Ishikawa (cell line): Measurements from ENCODE around the gene OGA.

Experiments
- CEBPB ChIP-seq: IDR thresholded peaks from 2 replicates; pipeline ENCODE4 v1.6.1; 2012
- CREB1 ChIP-seq: IDR thresholded peaks from 2 replicates; pipeline ENCODE4 v1.6.1; 2012; ENCODE audit warnings: low read depth
- EGR1 ChIP-seq: IDR thresholded peaks from 2 replicates; pipeline ENCODE4 v1.6.1; 2012
- EP300 ChIP-seq: IDR thresholded peaks from 2 replicates; pipeline ENCODE4 v1.6.1; 2012; ENCODE audit warnings: borderline replicate concordance
- FOXM1 ChIP-seq: IDR thresholded peaks from 2 replicates; pipeline ENCODE4 v1.6.1; 2012; ENCODE audit warnings: low read depth, borderline replicate concordance
- NFIC ChIP-seq: IDR thresholded peaks from 2 replicates; pipeline ENCODE4 v1.6.1; 2012
- RAD21 ChIP-seq: IDR thresholded peaks from 2 replicates; pipeline ENCODE4 v1.6.1; 2012; ENCODE audit warnings: low read depth
- REST ChIP-seq: IDR thresholded peaks from 2 replicates; pipeline ENCODE4 v1.6.1; 2012; ENCODE audit warnings: low read depth, mild to moderate bottlenecking
- TAF1 ChIP-seq: IDR thresholded peaks from 2 replicates; pipeline ENCODE4 v1.6.1; 2012; ENCODE audit warnings: low read depth, mild to moderate bottlenecking
- TCF12 ChIP-seq: IDR thresholded peaks from 2 replicates; pipeline ENCODE4 v1.6.1; 2012; ENCODE audit warnings: low read depth
- TEAD4 ChIP-seq: IDR thresholded peaks from 2 replicates; pipeline ENCODE4 v1.6.1; 2012
- YY1 ChIP-seq: IDR thresholded peaks from 2 replicates; pipeline ENCODE4 v1.6.1; 2012; ENCODE audit warnings: low read depth
- ZBTB7A ChIP-seq: IDR thresholded peaks from 2 replicates; pipeline ENCODE4 v1.6.1; 2012; ENCODE audit warnings: low read depth
- TF ChIP-seq, protein P1 (sequence below): IDR thresholded peaks from 2 replicates; pipeline ENCODE4 v1.6.1; 2012
- TF ChIP-seq, protein P2 (sequence below): IDR thresholded peaks from 2 replicates; pipeline ENCODE4 v1.6.1; 2012

OGA gene

GRCh38 chr10:101818119-101818871 lies at the start of gene OGA:
Gene OGA, minus strand, starts transcription at chr10:101818444. Its CDS starts 422 bp downstream, at chr10:101818022.
- TF ChIP-seq TEAD4 (peak; percentile 38), FOXM1 (peak; percentile 67; the same call in 1 of the 2 replicates), ZBTB7A (0 out of 2 replicates have a peak, but pooled peaks have one; percentile 3), EP300 (peak; percentile 70), REST (no peak), EGR1 (no peak), RAD21 (no peak), YY1 (peak; percentile 32), CREB1 (peak; percentile 35; the same call in 1 of the 2 replicates), TAF1 (peak; percentile 99), CEBPB (peak; percentile 42; the same call in 1 of the 2 replicates), TCF12 (peak; percentile 69), NFIC (no peak; the same call in 1 of the 2 replicates)
- TF ChIP-seq, protein P1, sequence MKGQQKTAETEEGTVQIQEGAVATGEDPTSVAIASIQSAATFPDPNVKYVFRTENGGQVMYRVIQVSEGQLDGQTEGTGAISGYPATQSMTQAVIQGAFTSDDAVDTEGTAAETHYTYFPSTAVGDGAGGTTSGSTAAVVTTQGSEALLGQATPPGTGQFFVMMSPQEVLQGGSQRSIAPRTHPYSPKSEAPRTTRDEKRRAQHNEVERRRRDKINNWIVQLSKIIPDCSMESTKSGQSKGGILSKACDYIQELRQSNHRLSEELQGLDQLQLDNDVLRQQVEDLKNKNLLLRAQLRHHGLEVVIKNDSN, result no peak
- TF ChIP-seq, protein P2, sequence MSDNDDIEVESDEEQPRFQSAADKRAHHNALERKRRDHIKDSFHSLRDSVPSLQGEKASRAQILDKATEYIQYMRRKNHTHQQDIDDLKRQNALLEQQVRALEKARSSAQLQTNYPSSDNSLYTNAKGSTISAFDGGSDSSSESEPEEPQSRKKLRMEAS, result peak; percentile 41; the same call in 1 of the 2 replicates

DNA sequence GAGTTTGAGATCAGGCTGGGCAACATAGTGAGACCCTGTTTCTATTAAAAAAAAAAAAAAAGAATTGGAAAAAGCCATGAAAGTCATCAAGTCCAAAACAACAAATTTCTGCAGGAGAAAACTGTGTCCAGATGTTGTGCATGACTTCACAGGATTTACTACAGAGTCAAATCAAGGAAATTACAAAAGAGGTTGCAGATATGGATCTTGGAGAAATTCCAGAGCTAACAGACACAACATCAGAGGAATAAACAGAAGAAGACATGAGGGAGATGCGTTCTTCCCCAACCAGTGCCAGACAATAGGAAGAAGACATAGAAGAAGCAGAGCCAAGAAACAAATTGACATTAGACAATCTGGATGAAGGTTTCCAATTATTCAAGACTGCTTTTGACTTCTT lies 49.7 kb upstream of the OGA start:
- TF ChIP-seq RAD21, result no peak
- no peak for TF ChIP-seq CEBPB
- TF ChIP-seq FOXM1, result no peak
- no peak for TF ChIP-seq ZBTB7A
- no peak for TF ChIP-seq TAF1
- TF ChIP-seq YY1, result no peak
- TF ChIP-seq, protein P1, result no peak
- no peak for TF ChIP-seq EP300
- TF ChIP-seq, protein P2, result no peak

DNA sequence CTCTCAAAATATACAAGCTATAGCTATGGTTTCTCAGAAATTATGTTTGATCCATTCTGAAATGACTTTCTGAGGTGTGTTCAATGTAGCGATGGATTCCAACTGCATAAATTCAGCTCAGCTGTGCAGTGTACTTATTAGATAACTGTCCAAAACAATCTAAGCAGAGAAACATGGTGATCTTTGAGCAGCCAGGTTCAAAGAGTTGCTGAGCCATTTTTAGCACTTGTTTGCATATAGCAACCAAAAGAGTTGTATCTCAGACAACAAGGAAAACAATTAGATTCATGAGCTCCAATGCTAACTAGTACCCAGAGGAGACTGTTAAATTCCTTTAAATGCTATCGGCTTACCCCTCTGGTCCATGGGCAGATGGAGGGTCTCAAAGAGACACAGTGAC lies 41.3 kb upstream of the OGA start:
- TF ChIP-seq FOXM1 (no peak), YY1 (no peak), TEAD4 (no peak), CEBPB (no peak), REST (no peak), TAF1 (no peak), EGR1 (no peak), RAD21 (no peak), CREB1 (no peak), NFIC (no peak), ZBTB7A (no peak)
- TF ChIP-seq, protein P2, result no peak
- TF ChIP-seq, protein P1, result no peak

- TF ChIP-seq FOXM1, result no peak
- no peak for TF ChIP-seq ZBTB7A
- no peak for TF ChIP-seq REST
- TF ChIP-seq, protein P1, result no peak
- TF ChIP-seq CEBPB, result no peak
- no peak for TF ChIP-seq YY1
- TF ChIP-seq, protein P2, result no peak
- no peak for TF ChIP-seq RAD21
- no peak for TF ChIP-seq CREB1
Observed at GRCh38 chr10:101858723-101859500, 40.7 kb upstream of the OGA start.
